ENCODE results near the gene KIAA0319L.

The KIAA0319L gene

GRCh38 chr1:35394386-35394785, 162.8 kb downstream of the KIAA0319L start:
- H3K4me3 ChIP-seq (ENCODE audit: low read depth, low read length) = no peak overlapping the region

GRCh38 chr1:35390600-35391494, 166.4 kb downstream of the KIAA0319L start:
- H3K4me3 ChIP-seq (ENCODE audit: low read depth, low read length) = no peak overlapping the region

GRCh38 chr1:35386959-35387358, 170.2 kb downstream of the KIAA0319L start:
- no peak overlapping the region for H3K4me3 ChIP-seq (ENCODE audit: low read depth, low read length)

GRCh38 chr1:35386290-35386689, 170.9 kb downstream of the KIAA0319L start:
- H3K4me3 ChIP-seq (ENCODE audit: low read depth, low read length) = no peak overlapping the region
